ENCODE results near the gene ARID5A. TPM values are rescaled to one million over a fixed set of nuclear protein-coding genes. Genes with fewer than 3 reads are reported as not detected.

The ARID5A gene
- total RNA-seq, result 10 to 100 TPM; 40.0 to 98.5 (median 53.9) TPM

- Histone ChIP-seq H3K4me1 (peaks cover 5 to 90% (median 63%) of the 10 kb centered on the region in 3 donors), H3K4me3 (peak within 1 kb of the TSS; percentile 93 to 100), H3K36me3 (no peaks in the 10 kb centered on the region), H3K9me3 (no peaks in the 10 kb centered on the region), H3K27ac (peak within 1 kb of the TSS; percentile 96 to 100 (median 99)), H3K27me3 (no peaks in the 10 kb centered on the region)
- TF ChIP-seq CTCF (IDR thresholded peaks at IDR 0.05), result peak in 3 of 4 experiments; percentile 48 to 76 (median 70)
- TF ChIP-seq POLR2AphosphoS5 (IDR thresholded peaks at IDR 0.05), result peak; percentile 94
- TF ChIP-seq EP300 (IDR thresholded peaks at IDR 0.05), result no peak
- peak; percentile 98 to 99 for TF ChIP-seq POLR2A (IDR thresholded peaks at IDR 0.05)
- ATAC-seq, result peak; percentile 78
- 0% methylated on average over 8 of the region's 69 CpGs; no CpG with 5 or more reads in 1 of the 2 donors for WGBS, 2 donors (ENCODE audit: low coverage in 1 of 2)
These were observed at the start of gene ARID5A for GRCh38 chr2:96536445-96537065. Gene ARID5A (plus strand): TSS chr2:96536752. CDS start chr2:96536827, 75 bp downstream.

GRCh38 chr2:96489261-96489660, 47.3 kb upstream of the ARID5A start:
- 93 to 97% methylated on average over 3 of the region's 3 CpGs for WGBS, 2 donors (ENCODE audit: low coverage in 1 of 2)
- no peak for ATAC-seq
- TF ChIP-seq EP300 (IDR thresholded peaks at IDR 0.05), result no peak
- TF ChIP-seq CTCF (IDR thresholded peaks at IDR 0.05), result no peak
- no peak for TF ChIP-seq POLR2AphosphoS5 (IDR thresholded peaks at IDR 0.05)
- no peak for TF ChIP-seq POLR2A (IDR thresholded peaks at IDR 0.05)
- Histone ChIP-seq H3K27me3 (no peaks in the 10 kb centered on the region), H3K36me3 (no peaks in the 10 kb centered on the region), H3K4me3 (no peak overlapping the region), H3K9me3 (peaks cover 0 to 2% (median 0%) of the 10 kb centered on the region in 3 donors), H3K27ac (no peak overlapping the region), H3K4me1 (peaks cover 0 to 14% (median 5%) of the 10 kb centered on the region in 3 donors)

- Histone ChIP-seq H3K9me3 (peaks cover 0 to 6% (median 0%) of the 10 kb centered on the region in 3 donors), H3K36me3 (no peaks in the 10 kb centered on the region), H3K4me1 (peaks cover 0 to 14% (median 5%) of the 10 kb centered on the region in 3 donors), H3K4me3 (no peak overlapping the region), H3K27me3 (no peaks in the 10 kb centered on the region), H3K27ac (no peak overlapping the region)
- no peak for ATAC-seq
- TF ChIP-seq POLR2A (IDR thresholded peaks at IDR 0.05) (no peak), EP300 (IDR thresholded peaks at IDR 0.05) (no peak), POLR2AphosphoS5 (IDR thresholded peaks at IDR 0.05) (no peak), CTCF (IDR thresholded peaks at IDR 0.05) (no peak)
- 90 to 94% methylated on average over 1 of the region's 1 CpG for WGBS, 2 donors (ENCODE audit: low coverage in 1 of 2)
These were observed 46.9 kb upstream of the ARID5A start for GRCh38 chr2:96489663-96490062.

- Histone ChIP-seq H3K4me3 (no peak overlapping the region), H3K4me1 (no peaks in the 10 kb centered on the region), H3K9me3 (peaks cover 0 to 16% (median 0%) of the 10 kb centered on the region in 3 donors), H3K36me3 (no peaks in the 10 kb centered on the region), H3K27me3 (no peaks in the 10 kb centered on the region), H3K27ac (no peak overlapping the region)
- no peak for ATAC-seq
- no peak for TF ChIP-seq CTCF (IDR thresholded peaks at IDR 0.05)
- TF ChIP-seq EP300 (IDR thresholded peaks at IDR 0.05), result no peak
- TF ChIP-seq POLR2A (IDR thresholded peaks at IDR 0.05), result no peak
- TF ChIP-seq POLR2AphosphoS5 (IDR thresholded peaks at IDR 0.05), result no peak
- no CpG with 5 or more reads among the region's 1 CpG for WGBS, 2 donors (ENCODE audit: low coverage in 1 of 2)
These were observed 44.6 kb upstream of the ARID5A start for GRCh38 chr2:96491860-96492497.
